NCI-H1092 (cell line): ENCODE results near the gene CENPM.
"Not testable (repeated sequence)": the region's sequence is repeated elsewhere in the genome, so short reads cannot be mapped to it uniquely, and the experiment has no call there.

ENCODE experiments used
- DNase-seq: peaks from one replicate; lab custom pipeline; 2025; lab: John Stamatoyannopoulos, UW

Gene CENPM

GRCh38 chr22:41966225-41966606 is 19.3 kb upstream of the CENPM start:
- no peak for DNase-seq

- no peak for DNase-seq
These were observed 17.1 kb upstream of the CENPM start for GRCh38 chr22:41964112-41964491.

GRCh38 chr22:41963453-41964111 is 16.6 kb upstream of the CENPM start:
- DNase-seq, result no peak

- DNase-seq, result no peak
These were observed 11.1 kb upstream of the CENPM start for GRCh38 chr22:41957941-41958556.

GRCh38 chr22:41952713-41953112 is 5.8 kb upstream of the CENPM start:
- no peak for DNase-seq

GRCh38 chr22:41951898-41952474 is 5.0 kb upstream of the CENPM start, which contains the start of gene SMIM45:
Gene SMIM45 (plus strand): TSS chr22:41952150.
- peak; percentile 90 for DNase-seq

GRCh38 chr22:41949297-41949965 is 2.5 kb upstream of the CENPM start:
- no peak for DNase-seq

GRCh38 chr22:41948928-41949296 is 2.0 kb upstream of the CENPM start:
- not testable (repeated sequence) for DNase-seq

- DNase-seq, result no peak
These were observed 1.2 kb upstream of the CENPM start for GRCh38 chr22:41948142-41948541.

- DNase-seq, result no peak
These were observed 600 bp upstream of the CENPM start for GRCh38 chr22:41947424-41948080.

GRCh38 chr22:41943661-41944209 is 3.2 kb downstream of the CENPM start:
- DNase-seq, result no peak

GRCh38 chr22:41940832-41941765 is 5.9 kb downstream of the CENPM start:
- peak; percentile 53 for DNase-seq

- DNase-seq, result no peak
These were observed 6.7 kb downstream of the CENPM start for GRCh38 chr22:41939981-41940831.

- no peak for DNase-seq
These were observed 10.1 kb downstream of the CENPM start for GRCh38 chr22:41936894-41937169.

GRCh38 chr22:41935509-41935908 is 11.4 kb downstream of the CENPM start:
- no peak for DNase-seq

GRCh38 chr22:41935015-41935351 is 12.0 kb downstream of the CENPM start:
- DNase-seq, result peak; percentile 42

GRCh38 chr22:41934284-41935014 is 12.5 kb downstream of the CENPM start:
- DNase-seq, result no peak

GRCh38 chr22:41933411-41934177 is 13.4 kb downstream of the CENPM start:
- DNase-seq, result no peak

- DNase-seq, result no peak
These were observed 14.6 kb downstream of the CENPM start for GRCh38 chr22:41932353-41932752.
